Measurements from ENCODE around the gene KCNQ1. TPM values are rescaled to one million over a fixed set of nuclear protein-coding genes. Genes with fewer than 3 reads are reported as not detected.

The KCNQ1 gene
- total and polyA plus RNA-seq, 9 of the 15 experiments (the other 6 are each of a cell fraction or from before 2014, with no cell fraction given) = 0.44 TPM; not detected in 8

- TF ChIP-seq FOSL1 (tag; conservative IDR thresholded peaks at IDR 0.05) (no peak), NUFIP1 (IDR thresholded peaks at IDR 0.05; ENCODE audit: partially characterized antibody) (no peak)
Observed at GRCh38 chr11:2760196-2760871, 315.5 kb downstream of the KCNQ1 start (continued).

GRCh38 chr11:2761131-2762030 lies 316.6 kb downstream of the KCNQ1 start:
- Histone ChIP-seq H3K9me3 (replicated peaks; ENCODE audit: control insufficient read depth, insufficient read depth, low read depth, low read length) (no peaks in the 10 kb centered on the region), H2AFZ (ENCODE audit: low read depth, low read length) (peak overlapping the region; percentile 29; the same call in 1 of the 2 replicates), H3K36me3 (ENCODE audit: control insufficient read depth, insufficient read depth, low read length) (no peaks in the 10 kb centered on the region), H3K9ac (ENCODE audit: insufficient read depth in 1 of 2, low read depth in 2 of 2, low read length in 2 of 2) (peak overlapping the region in 1 of 2 experiments; percentile 6; a peak in 1 of 4 replicates), H3K27ac (ENCODE audit: extremely low read depth, low read depth, low read length) (no peak overlapping the region), H3K9me1 (ENCODE audit: control insufficient read depth, insufficient read depth, low read length) (no peaks in the 10 kb centered on the region), H3K4me3 (no peak overlapping the region), H3K4me2 (ENCODE audit: insufficient read depth, low read length) (no peak overlapping the region), H3K4me1 (replicated peaks in 1 of 2; ENCODE audit: control insufficient read depth in 2 of 2, insufficient read depth in 2 of 2, low read length in 2 of 2) (peaks cover 5 to 17% of the 10 kb centered on the region in 2 experiments; a peak in 4 of 5 replicates), H3K79me2 (ENCODE audit: control insufficient read depth, insufficient read depth, low read length) (no peaks in the 10 kb centered on the region), H3K27me3 (ENCODE audit: control insufficient read depth in 2 of 2, insufficient read depth in 2 of 2, low read length in 2 of 2) (no peaks in the 10 kb centered on the region), H4K20me1 (replicated peaks; ENCODE audit: control insufficient read depth, insufficient read depth, low read length) (no peaks in the 10 kb centered on the region)
- 76% methylated on average over 28 of the region's 33 CpGs for WGBS (ENCODE audit: insufficient coverage, low coverage, missing lambda C conversion rate)
- in situ Hi-C loops (cut with MboI) (no loop called here), intact Hi-C loops (cut with micrococcal nuclease) (no loop called here)
- ATAC-seq (peak; percentile 72), FAIRE-seq (no peak), DNase-seq (ENCODE audit: extremely low read depth in 1 of 4, low spot score in 3 of 4) (no peak)
- ChIA-PET CTCF (ENCODE audit: low intra/inter-chr PET ratio) (no interaction called here), POLR2A (no interaction called here)
- BruUV-seq (replicated peaks) = no TSS peak
- no peak for TF ChIP-seq ZNF717 (CRISPR knock-in tag; IDR thresholded peaks at IDR 0.05)
- TF ChIP-seq E2F8 (IDR thresholded peaks at IDR 0.05; ENCODE audit: low read depth, partially characterized antibody) = no peak
- TF ChIP-seq SP1 (CRISPR knock-in tag; IDR thresholded peaks at IDR 0.05) = no peak
- no peak for TF ChIP-seq ZNF76 (CRISPR knock-in tag; IDR thresholded peaks at IDR 0.05; ENCODE audit: borderline replicate concordance)
- no peak for TF ChIP-seq EHMT2 (IDR thresholded peaks at IDR 0.05)
- TF ChIP-seq SNRNP70 (optimal IDR thresholded peaks at IDR 0.05; ENCODE audit: low read depth, low read length) = no peak
- TF ChIP-seq ZNF184 (CRISPR knock-in tag; IDR thresholded peaks at IDR 0.05) = no peak
- TF ChIP-seq ARID2 (IDR thresholded peaks at IDR 0.05) = no peak
- no peak for TF ChIP-seq SMARCC2 (IDR thresholded peaks at IDR 0.05; ENCODE audit: low read depth)
- TF ChIP-seq ZNF347 (CRISPR knock-in tag; IDR thresholded peaks at IDR 0.05; ENCODE audit: low read depth) = no peak
- no peak for TF ChIP-seq POU5F1 (IDR thresholded peaks at IDR 0.05; ENCODE audit: borderline replicate concordance, low read depth, low read length, partially characterized antibody)
- no peak for TF ChIP-seq TFAM (CRISPR knock-in tag; conservative IDR thresholded peaks at IDR 0.05)
- no peak for TF ChIP-seq NCOA4 (IDR thresholded peaks at IDR 0.05; ENCODE audit: partially characterized antibody)
- no peak for TF ChIP-seq PATZ1 (CRISPR knock-in tag; IDR thresholded peaks at IDR 0.05; ENCODE audit: borderline replicate concordance)
